ENCODE data around the gene HID1. TPM values are rescaled to one million over a fixed set of nuclear protein-coding genes. Genes with fewer than 3 reads are reported as not detected.

Gene HID1
- total RNA-seq, 4 donors from 2014 or later: 2.9 to 11.6 (median 6.2) TPM

GRCh38 chr17:74945543-74945942, 27.0 kb downstream of the HID1 start:
- H3K4me3 ChIP-seq (ENCODE audit: low read depth, poor library complexity, severe bottlenecking): no peak overlapping the region
- 53 to 65% methylated on average over 6 of the region's 6 CpGs for WGBS, 2 donors
- no peak for DNase-seq (ENCODE audit: low spot score in 2 of 2)
- intact Hi-C loops (cut with DNase I; ENCODE audit: low total_unique reads): no loop called here
- no peak for TF ChIP-seq POLR2A (IDR thresholded peaks at IDR 0.05)
- TF ChIP-seq, protein P1, sequence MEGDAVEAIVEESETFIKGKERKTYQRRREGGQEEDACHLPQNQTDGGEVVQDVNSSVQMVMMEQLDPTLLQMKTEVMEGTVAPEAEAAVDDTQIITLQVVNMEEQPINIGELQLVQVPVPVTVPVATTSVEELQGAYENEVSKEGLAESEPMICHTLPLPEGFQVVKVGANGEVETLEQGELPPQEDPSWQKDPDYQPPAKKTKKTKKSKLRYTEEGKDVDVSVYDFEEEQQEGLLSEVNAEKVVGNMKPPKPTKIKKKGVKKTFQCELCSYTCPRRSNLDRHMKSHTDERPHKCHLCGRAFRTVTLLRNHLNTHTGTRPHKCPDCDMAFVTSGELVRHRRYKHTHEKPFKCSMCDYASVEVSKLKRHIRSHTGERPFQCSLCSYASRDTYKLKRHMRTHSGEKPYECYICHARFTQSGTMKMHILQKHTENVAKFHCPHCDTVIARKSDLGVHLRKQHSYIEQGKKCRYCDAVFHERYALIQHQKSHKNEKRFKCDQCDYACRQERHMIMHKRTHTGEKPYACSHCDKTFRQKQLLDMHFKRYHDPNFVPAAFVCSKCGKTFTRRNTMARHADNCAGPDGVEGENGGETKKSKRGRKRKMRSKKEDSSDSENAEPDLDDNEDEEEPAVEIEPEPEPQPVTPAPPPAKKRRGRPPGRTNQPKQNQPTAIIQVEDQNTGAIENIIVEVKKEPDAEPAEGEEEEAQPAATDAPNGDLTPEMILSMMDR (IDR thresholded peaks at IDR 0.05): no peak

DNA sequence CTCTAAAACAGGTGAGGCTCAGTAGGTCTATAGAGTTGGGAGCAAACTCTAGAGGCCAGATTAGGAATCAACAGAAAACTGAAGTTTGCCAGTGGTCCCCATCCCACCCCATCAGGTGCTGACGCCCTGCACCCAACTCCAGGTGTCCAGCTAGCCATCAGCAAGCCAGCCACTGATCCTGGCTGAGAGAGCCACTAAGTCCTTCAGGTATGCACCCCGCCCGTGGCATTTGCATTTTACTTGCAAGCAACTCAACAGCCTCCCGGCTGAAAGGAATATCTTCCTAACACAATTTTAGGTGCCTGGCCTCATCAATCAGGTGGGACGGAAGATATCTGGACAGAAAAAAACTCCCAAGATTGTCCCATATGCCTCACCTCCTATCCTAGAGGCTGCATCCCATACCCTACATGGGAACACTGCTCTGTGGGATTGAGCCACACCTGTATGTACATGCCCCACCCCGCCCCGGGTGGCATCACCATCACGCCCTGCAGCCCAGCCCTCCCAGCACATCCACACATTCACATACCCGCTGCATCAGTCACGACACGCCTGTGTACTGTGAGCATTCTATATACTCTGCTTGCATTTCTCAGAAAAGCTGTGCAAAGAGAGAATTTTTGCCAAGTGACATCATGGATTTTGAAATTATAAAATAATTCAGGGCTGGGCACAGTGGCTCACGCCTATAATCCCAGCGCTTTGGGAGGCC, 28.6 kb downstream of the HID1 start:
- peak in 1 of 2 donors; percentile 37 for DNase-seq (ENCODE audit: low spot score in 2 of 2)

GRCh38 chr17:74941128-74941725, 31.3 kb downstream of the HID1 start:
- WGBS, 2 donors: 80 to 81% methylated on average over 13 to 21 of the region's 21 CpGs
- DNase-seq (ENCODE audit: low spot score in 2 of 2): no peak
- no peak for TF ChIP-seq POLR2A (IDR thresholded peaks at IDR 0.05)
- TF ChIP-seq, protein P1 (IDR thresholded peaks at IDR 0.05): no peak

More for the DNA sequence above, 28.6 kb downstream of the HID1 start:
- no peak for TF ChIP-seq POLR2A (IDR thresholded peaks at IDR 0.05)
- TF ChIP-seq, protein P1 (IDR thresholded peaks at IDR 0.05): no peak
- WGBS, 2 donors: 44 to 48% methylated on average over 13 of the region's 13 CpGs
- intact Hi-C loops (cut with DNase I; ENCODE audit: low total_unique reads): no loop called here
- no peak overlapping the region for H3K4me3 ChIP-seq (ENCODE audit: low read depth, poor library complexity, severe bottlenecking)

DNA sequence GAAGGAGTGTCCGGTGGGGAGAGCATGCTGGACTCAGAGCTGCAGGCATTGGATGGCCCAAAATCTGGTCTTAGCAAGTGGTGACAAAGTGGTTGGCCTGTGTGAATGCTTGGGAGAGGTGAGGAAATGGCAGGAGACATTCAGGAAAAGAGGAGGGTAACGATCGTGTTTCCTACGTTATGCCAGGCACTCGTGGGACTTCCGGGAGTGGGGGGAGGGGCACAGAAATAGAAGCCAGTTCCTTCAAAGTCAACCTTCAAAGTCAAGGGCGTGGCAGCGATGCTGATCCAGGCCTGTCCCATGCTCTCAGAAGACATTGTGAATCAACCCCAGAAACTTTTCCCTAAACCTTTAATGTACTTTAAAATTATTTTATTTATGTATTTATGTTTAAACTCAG, 33.0 kb downstream of the HID1 start:
- DNase-seq (ENCODE audit: low spot score in 2 of 2): no peak
- WGBS, 2 donors: 34 to 36% methylated on average over 8 of the region's 8 CpGs
- no peak overlapping the region for H3K4me3 ChIP-seq (ENCODE audit: low read depth, poor library complexity, severe bottlenecking)
- intact Hi-C loops (cut with DNase I; ENCODE audit: low total_unique reads): no loop called here
- TF ChIP-seq POLR2A (IDR thresholded peaks at IDR 0.05): no peak
- TF ChIP-seq, protein P1 (IDR thresholded peaks at IDR 0.05): no peak

More at GRCh38 chr17:74941128-74941725, 31.3 kb downstream of the HID1 start:
- H3K4me3 ChIP-seq (ENCODE audit: low read depth, poor library complexity, severe bottlenecking): no peak overlapping the region
- intact Hi-C loops (cut with DNase I; ENCODE audit: low total_unique reads): no loop called here

DNA sequence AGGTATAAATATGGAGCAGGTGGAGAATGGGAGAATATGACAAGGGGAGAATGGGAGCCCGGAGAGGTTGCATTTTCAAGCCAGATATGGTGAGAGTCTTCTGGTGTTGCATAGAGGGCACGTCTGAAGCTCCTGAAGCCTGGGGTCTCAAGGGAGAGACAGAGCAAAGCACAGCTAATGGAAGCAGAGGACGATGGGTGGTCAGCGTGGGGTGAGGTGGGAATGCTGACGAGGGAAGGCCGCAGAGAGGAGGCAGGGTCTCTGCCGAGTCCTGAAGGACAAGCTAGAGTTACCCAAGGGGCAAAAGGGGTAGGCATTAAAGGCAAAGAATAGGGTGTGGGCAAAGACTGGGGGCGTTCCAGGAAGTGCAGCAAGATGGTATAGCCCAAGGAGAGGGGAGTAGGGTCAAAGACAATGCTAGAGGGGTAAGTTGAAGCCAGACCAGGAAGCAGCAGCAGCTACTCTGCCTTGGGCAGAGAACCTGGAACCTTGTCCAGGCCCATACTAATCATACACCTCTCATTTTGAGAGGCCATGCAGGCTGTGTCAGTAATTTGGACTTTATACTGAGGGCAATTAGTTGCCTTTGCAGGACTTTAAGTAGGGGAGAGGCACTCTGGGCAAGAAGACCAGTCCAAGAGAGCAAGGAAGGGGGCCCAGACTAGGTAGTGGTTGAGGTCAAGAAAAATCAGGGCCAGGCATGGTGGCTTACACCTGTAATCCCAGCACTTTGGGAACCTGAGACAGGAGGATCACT, 34.2 kb downstream of the HID1 start:
- no peak overlapping the region for H3K4me3 ChIP-seq (ENCODE audit: low read depth, poor library complexity, severe bottlenecking)
- no peak for TF ChIP-seq POLR2A (IDR thresholded peaks at IDR 0.05)
- TF ChIP-seq, protein P1 (IDR thresholded peaks at IDR 0.05): no peak
- intact Hi-C loops (cut with DNase I; ENCODE audit: low total_unique reads): no loop called here
- DNase-seq (ENCODE audit: low spot score in 2 of 2): peak in 1 of 2 donors; percentile 78
- 60 to 79% methylated on average over 8 of the region's 8 CpGs for WGBS, 2 donors
